ENCODE data around the gene FAM98B.

- no peak for TF ChIP-seq CTCF (IDR thresholded peaks at IDR 0.05)
- TF ChIP-seq POLR2A (IDR thresholded peaks at IDR 0.05), result no peak
Observed at GRCh38 chr15:38406436-38406835, 47.5 kb upstream of the FAM98B start.

All from testis (tissue), 2 donors.